K562 (cell line): Measurements from ENCODE around the gene FRAT1.

Experiments used
- BRCA1 ChIP-seq, 2 experiments: fragments of 450-650 bp in 1 of 2; sonication (generic) in 1 of 2; formaldehyde crosslinking in 1 of 2; IDR thresholded peaks; 2 replicates each; pipeline versions ENCODE4 v1.5.0 to v1.6.1; 2017 to 2020; ENCODE audit warnings: mild to moderate bottlenecking in 1 of 2, missing genetic modification reagents in 1 of 2
- DNMT1 ChIP-seq: fragments of 450-650 bp; IDR thresholded peaks from 2 replicates; pipeline ENCODE4 v1.6.1; 2016; ENCODE audit warnings: antibody characterized with exemption, mild to moderate bottlenecking
- JUND ChIP-seq, 2 experiments: IDR thresholded peaks; 2 replicates in 1 of 2; 3 replicates in 1 of 2; pipeline ENCODE4 v1.6.1; 2011; ENCODE audit warnings: borderline replicate concordance in 2 of 2, low read depth in 2 of 2, low read length in 2 of 2, improper control_type of control experiment in 1 of 2, missing biosample characterization in 1 of 2, missing genetic modification characterization in 1 of 2, missing genetic modification reagents in 1 of 2
- LEF1 ChIP-seq: fragments of 450-650 bp; IDR thresholded peaks from 2 replicates; pipeline ENCODE4 v1.6.1; 2016; ENCODE audit warnings: mild to moderate bottlenecking
- RAD21 ChIP-seq, 2 experiments: fragments of 250-450 bp in 1 of 2; fragments of 450-650 bp in 1 of 2; sonication (Bioruptor Pico) in 1 of 2; formaldehyde crosslinking in 1 of 2; IDR thresholded peaks in 1 of 2; conservative IDR thresholded peaks in 1 of 2; 2 replicates each; pipeline versions ENCODE4 v1.4.0 to v1.8.0; 2020 to 2022; ENCODE audit warnings: mild to moderate bottlenecking in 2 of 2, moderate library complexity in 1 of 2
- TF ChIP-seq, protein P1 (sequence below), 3 experiments: IDR thresholded peaks in 2 of 3; conservative IDR thresholded peaks in 1 of 3; 2 replicates each; pipeline ENCODE4 v1.5.1; 2011 to 2012; ENCODE audit warnings: low read length in 3 of 3, mild to moderate bottlenecking in 3 of 3, control low read depth in 2 of 3, improper control_type of control experiment in 1 of 3, inconsistent platforms in 1 of 3, low read depth in 1 of 3, mixed read lengths in 1 of 3, moderate library complexity in 1 of 3; ENCODE audit not compliant: insufficient read depth in 2 of 3
- TF ChIP-seq, protein P2 (sequence below): sonication (generic); formaldehyde crosslinking; IDR thresholded peaks from 2 replicates; pipeline ENCODE4 v1.8.1; 2023; ENCODE audit warnings: mild to moderate bottlenecking, missing genetic modification reagents

DNA sequence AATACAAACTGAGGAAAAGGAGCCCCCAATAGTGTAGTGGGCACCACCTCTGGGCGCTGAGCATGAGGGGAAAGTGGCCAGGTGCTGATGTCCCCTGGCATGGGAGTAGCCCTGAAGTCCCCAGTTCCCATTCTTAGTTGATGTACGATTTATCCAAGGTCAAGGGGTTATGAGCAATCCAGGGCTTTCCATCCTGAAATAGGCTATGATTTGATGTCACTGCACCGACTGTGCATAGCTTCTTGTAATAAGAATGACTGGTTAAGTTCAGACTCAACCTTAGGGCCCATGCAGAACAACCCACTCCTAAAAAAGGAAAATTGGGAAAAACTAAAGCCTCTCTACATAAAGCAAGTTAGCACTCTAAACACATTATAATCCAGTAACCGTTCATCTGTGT, 4.4 kb downstream of the FRAT1 start:
- TF ChIP-seq, protein P1, sequence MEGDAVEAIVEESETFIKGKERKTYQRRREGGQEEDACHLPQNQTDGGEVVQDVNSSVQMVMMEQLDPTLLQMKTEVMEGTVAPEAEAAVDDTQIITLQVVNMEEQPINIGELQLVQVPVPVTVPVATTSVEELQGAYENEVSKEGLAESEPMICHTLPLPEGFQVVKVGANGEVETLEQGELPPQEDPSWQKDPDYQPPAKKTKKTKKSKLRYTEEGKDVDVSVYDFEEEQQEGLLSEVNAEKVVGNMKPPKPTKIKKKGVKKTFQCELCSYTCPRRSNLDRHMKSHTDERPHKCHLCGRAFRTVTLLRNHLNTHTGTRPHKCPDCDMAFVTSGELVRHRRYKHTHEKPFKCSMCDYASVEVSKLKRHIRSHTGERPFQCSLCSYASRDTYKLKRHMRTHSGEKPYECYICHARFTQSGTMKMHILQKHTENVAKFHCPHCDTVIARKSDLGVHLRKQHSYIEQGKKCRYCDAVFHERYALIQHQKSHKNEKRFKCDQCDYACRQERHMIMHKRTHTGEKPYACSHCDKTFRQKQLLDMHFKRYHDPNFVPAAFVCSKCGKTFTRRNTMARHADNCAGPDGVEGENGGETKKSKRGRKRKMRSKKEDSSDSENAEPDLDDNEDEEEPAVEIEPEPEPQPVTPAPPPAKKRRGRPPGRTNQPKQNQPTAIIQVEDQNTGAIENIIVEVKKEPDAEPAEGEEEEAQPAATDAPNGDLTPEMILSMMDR (IDR thresholded peaks at IDR 0.05 in 2 of 3, conservative IDR thresholded peaks at IDR 0.05 in 1 of 3; ENCODE audit: insufficient read depth in 2 of 3, low read depth in 1 of 3, low read length in 3 of 3): no peak
- no peak for TF ChIP-seq DNMT1
- TF ChIP-seq LEF1: no peak
- no peak for TF ChIP-seq RAD21 (CRISPR knock-in tag; conservative IDR thresholded peaks at IDR 0.05 in 1 of 2, IDR thresholded peaks at IDR 0.05 in 1 of 2)
- no peak for TF ChIP-seq JUND (IDR thresholded peaks at IDR 0.05; ENCODE audit: borderline replicate concordance, low read depth, low read length)
- no peak for TF ChIP-seq JUND (tag; IDR thresholded peaks at IDR 0.05; ENCODE audit: borderline replicate concordance, low read depth, low read length)
- TF ChIP-seq, protein P2, sequence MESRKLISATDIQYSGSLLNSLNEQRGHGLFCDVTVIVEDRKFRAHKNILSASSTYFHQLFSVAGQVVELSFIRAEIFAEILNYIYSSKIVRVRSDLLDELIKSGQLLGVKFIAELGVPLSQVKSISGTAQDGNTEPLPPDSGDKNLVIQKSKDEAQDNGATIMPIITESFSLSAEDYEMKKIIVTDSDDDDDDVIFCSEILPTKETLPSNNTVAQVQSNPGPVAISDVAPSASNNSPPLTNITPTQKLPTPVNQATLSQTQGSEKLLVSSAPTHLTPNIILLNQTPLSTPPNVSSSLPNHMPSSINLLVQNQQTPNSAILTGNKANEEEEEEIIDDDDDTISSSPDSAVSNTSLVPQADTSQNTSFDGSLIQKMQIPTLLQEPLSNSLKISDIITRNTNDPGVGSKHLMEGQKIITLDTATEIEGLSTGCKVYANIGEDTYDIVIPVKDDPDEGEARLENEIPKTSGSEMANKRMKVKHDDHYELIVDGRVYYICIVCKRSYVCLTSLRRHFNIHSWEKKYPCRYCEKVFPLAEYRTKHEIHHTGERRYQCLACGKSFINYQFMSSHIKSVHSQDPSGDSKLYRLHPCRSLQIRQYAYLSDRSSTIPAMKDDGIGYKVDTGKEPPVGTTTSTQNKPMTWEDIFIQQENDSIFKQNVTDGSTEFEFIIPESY (CRISPR knock-in tag): no peak
- TF ChIP-seq BRCA1 (IDR thresholded peaks at IDR 0.05): no peak
- no peak for TF ChIP-seq BRCA1 (CRISPR knock-in tag; IDR thresholded peaks at IDR 0.05)
